HepG2 (cell line): ENCODE data around the gene DGAT2. TPM values are rescaled to one million over a fixed set of nuclear protein-coding genes. Genes with fewer than 3 reads are reported as not detected.

Source experiments
- BCL6 ChIP-seq: IDR thresholded peaks from 2 replicates; pipeline ENCODE4 v1.6.1; 2016; ENCODE audit warnings: missing genetic modification reagents, missing compliant biosample characterization
- DPF2 ChIP-seq: sonication (generic); formaldehyde crosslinking; IDR thresholded peaks from 2 replicates; pipeline ENCODE4 v1.4.0; 2020; ENCODE audit warnings: mild to moderate bottlenecking, low read depth, missing genetic modification reagents, borderline replicate concordance
- HDAC1 ChIP-seq: sonication (generic); formaldehyde crosslinking; IDR thresholded peaks from 2 replicates; pipeline ENCODE4 v1.5.1; 2020; ENCODE audit warnings: mild to moderate bottlenecking, missing genetic modification reagents
- MXD4 ChIP-seq: IDR thresholded peaks from 2 replicates; pipeline ENCODE4 v1.6.1; 2016; ENCODE audit warnings: mild to moderate bottlenecking, missing biosample characterization, missing genetic modification reagents
- NR2F2 ChIP-seq: IDR thresholded peaks from 2 replicates; pipeline ENCODE4 v1.6.1; 2012; ENCODE audit warnings: low read depth, inconsistent platforms, borderline replicate concordance
- PHF21A ChIP-seq: sonication (generic); formaldehyde crosslinking; IDR thresholded peaks from 2 replicates; pipeline ENCODE4 v1.5.0; 2020; ENCODE audit warnings: mild to moderate bottlenecking, missing genetic modification reagents
- PPARG ChIP-seq: conservative IDR thresholded peaks from 2 replicates; pipeline ENCODE4 v1.6.1; 2016; ENCODE audit warnings: missing biosample characterization, missing genetic modification reagents
- SAFB2 ChIP-seq: sonication (generic); formaldehyde crosslinking; IDR thresholded peaks from 2 replicates; pipeline ENCODE4 v1.5.1; 2020; ENCODE audit warnings: missing genetic modification reagents, low read depth, mild to moderate bottlenecking, borderline replicate concordance
- SIX1 ChIP-seq: sonication (generic); formaldehyde crosslinking; IDR thresholded peaks from 2 replicates; pipeline ENCODE4 v1.4.0; 2020; ENCODE audit warnings: missing genetic modification reagents, borderline replicate concordance
- TBX2 ChIP-seq: sonication (generic); formaldehyde crosslinking; IDR thresholded peaks from 2 replicates; pipeline ENCODE4 v1.5.0; 2020; ENCODE audit warnings: missing genetic modification reagents, mild to moderate bottlenecking, borderline replicate concordance
- YEATS4 ChIP-seq: sonication (generic); formaldehyde crosslinking; IDR thresholded peaks from 2 replicates; pipeline ENCODE4 v1.4.0; 2020; ENCODE audit warnings: missing genetic modification reagents, borderline replicate concordance
- ZFP36 ChIP-seq: fragments of 150-350 bp; IDR thresholded peaks from 2 replicates; pipeline ENCODE4 v1.6.1; 2018; ENCODE audit warnings: borderline replicate concordance, low read length, low read depth; ENCODE audit not compliant: partially characterized antibody
- ZNF549 ChIP-seq: sonication (generic); formaldehyde crosslinking; IDR thresholded peaks from 2 replicates; pipeline ENCODE4 v1.5.0; 2020; ENCODE audit warnings: missing genetic modification reagents
- ZNF850 ChIP-seq: sonication (generic); formaldehyde crosslinking; conservative IDR thresholded peaks from 2 replicates; pipeline ENCODE4 v1.9.0; 2021; ENCODE audit warnings: mild to moderate bottlenecking, missing genetic modification reagents
- ZSCAN29 ChIP-seq: sonication (generic); formaldehyde crosslinking; conservative IDR thresholded peaks from 2 replicates; pipeline ENCODE4 v1.4.0; 2020; ENCODE audit warnings: mild to moderate bottlenecking, missing genetic modification reagents
- polyA plus RNA-seq, 8 experiments: library from polyadenylated mRNA; depleted of rRNA in 3 of 8; stranded (reverse) in 7 of 8; unstranded in 1 of 8; fragments of >200 nt; fragmentation: Illumina TruSeq in 4 of 8; extraction: Trizol in 4 of 8; gene quantifications; 2 replicates each; pipeline versions ENCODE4 v1.2.1 to v1.2.3, GENCODE V29; 2011 to 2016; ENCODE audit warnings: low read depth in 4 of 8, missing spikeins in 1 of 8, mixed read lengths in 1 of 8; ENCODE audit not compliant: insufficient read depth in 1 of 8
- total RNA-seq, 5 experiments: library from RNA; depleted of rRNA; stranded (reverse); fragments of >200 nt; fragmentation: Illumina TruSeq; extraction: Trizol; gene quantifications; 2 replicates each; pipeline ENCODE4 v1.2.3, GENCODE V29; 2016; ENCODE audit warnings: low read depth in 1 of 5
- TF ChIP-seq, protein P1 (sequence below): sonication (generic); formaldehyde crosslinking; IDR thresholded peaks from 2 replicates; pipeline ENCODE4 v1.5.0; 2020; ENCODE audit warnings: mild to moderate bottlenecking, missing genetic modification reagents, borderline replicate concordance
- TF ChIP-seq, protein P2 (sequence below): sonication (generic); formaldehyde crosslinking; IDR thresholded peaks from 2 replicates; pipeline ENCODE4 v1.8.0; 2022; ENCODE audit warnings: mild to moderate bottlenecking, missing genetic modification reagents, borderline replicate concordance
- TF ChIP-seq, protein P3 (sequence below): IDR thresholded peaks from 2 replicates; pipeline ENCODE4 v1.6.1; 2012; ENCODE audit warnings: low read depth, low read length, improper control_type of control experiment
- TF ChIP-seq, protein P4 (sequence below): sonication (generic); formaldehyde crosslinking; IDR thresholded peaks from 2 replicates; pipeline ENCODE4 v1.8.1; 2023; ENCODE audit warnings: mild to moderate bottlenecking, missing genetic modification reagents

DGAT2 gene
- total and polyA plus RNA-seq, 2 of the 13 experiments (the other 11 are each of a cell fraction or from before 2014, with no cell fraction given) = 39.0 to 65.6 TPM

DNA sequence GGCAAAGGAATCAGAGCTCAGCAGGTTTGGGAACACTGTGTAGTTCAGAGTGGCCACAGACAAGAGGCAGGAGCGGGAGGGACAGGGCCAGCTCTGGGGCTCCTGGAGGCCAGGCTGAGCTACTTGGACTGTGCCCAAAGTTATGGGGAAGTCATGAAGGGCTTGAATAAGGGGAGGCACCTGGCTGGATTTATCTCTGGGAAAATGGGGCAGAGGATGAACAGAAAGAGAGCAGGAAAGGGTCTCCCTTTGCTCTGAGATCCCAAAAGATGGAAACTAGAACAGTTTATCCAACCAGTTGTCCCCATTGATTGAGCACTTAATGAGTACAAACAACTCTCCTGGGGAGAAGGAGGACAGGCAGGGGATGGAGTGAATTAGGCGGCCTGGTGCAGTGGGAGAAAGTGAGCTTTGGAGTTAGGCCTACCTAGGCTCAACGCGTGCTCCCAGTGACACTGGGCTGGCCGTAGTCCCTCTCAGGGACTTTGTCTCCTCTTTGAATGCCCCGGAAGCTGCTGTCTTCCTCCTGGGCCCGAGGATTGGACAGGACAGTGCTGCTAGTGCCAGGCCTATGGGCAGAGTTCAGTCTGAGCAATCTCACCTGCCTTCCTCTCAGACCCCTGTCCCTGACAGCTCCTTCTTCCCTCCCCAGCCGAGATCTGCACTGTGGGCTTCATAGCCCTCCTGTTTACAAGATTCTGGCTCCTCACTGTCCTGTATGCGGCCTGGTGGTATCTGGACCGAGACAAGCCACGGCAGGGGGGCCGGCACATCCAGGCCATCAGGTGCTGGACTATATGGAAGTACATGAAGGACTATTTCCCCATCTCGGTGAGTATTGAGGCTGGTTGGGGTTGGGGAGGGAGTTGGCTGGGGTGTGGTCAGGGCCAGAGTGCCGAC lies 49.0 kb upstream of the DGAT2 start (continued):
- TF ChIP-seq, protein P1, sequence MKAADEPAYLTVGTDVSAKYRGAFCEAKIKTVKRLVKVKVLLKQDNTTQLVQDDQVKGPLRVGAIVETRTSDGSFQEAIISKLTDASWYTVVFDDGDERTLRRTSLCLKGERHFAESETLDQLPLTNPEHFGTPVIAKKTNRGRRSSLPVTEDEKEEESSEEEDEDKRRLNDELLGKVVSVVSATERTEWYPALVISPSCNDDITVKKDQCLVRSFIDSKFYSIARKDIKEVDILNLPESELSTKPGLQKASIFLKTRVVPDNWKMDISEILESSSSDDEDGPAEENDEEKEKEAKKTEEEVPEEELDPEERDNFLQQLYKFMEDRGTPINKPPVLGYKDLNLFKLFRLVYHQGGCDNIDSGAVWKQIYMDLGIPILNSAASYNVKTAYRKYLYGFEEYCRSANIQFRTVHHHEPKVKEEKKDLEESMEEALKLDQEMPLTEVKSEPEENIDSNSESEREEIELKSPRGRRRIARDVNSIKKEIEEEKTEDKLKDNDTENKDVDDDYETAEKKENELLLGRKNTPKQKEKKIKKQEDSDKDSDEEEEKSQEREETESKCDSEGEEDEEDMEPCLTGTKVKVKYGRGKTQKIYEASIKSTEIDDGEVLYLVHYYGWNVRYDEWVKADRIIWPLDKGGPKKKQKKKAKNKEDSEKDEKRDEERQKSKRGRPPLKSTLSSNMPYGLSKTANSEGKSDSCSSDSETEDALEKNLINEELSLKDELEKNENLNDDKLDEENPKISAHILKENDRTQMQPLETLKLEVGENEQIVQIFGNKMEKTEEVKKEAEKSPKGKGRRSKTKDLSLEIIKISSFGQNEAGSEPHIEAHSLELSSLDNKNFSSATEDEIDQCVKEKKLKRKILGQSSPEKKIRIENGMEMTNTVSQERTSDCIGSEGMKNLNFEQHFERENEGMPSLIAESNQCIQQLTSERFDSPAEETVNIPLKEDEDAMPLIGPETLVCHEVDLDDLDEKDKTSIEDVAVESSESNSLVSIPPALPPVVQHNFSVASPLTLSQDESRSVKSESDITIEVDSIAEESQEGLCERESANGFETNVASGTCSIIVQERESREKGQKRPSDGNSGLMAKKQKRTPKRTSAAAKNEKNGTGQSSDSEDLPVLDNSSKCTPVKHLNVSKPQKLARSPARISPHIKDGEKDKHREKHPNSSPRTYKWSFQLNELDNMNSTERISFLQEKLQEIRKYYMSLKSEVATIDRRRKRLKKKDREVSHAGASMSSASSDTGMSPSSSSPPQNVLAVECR (CRISPR knock-in tag) = peak; percentile 80
- TF ChIP-seq DPF2 (CRISPR knock-in tag) = peak; percentile 12; the same call in 1 of the 2 replicates
- 0 out of 2 replicates have a peak, but pooled peaks have one; percentile 72 for TF ChIP-seq ZNF850 (CRISPR knock-in tag)
- TF ChIP-seq, protein P2, sequence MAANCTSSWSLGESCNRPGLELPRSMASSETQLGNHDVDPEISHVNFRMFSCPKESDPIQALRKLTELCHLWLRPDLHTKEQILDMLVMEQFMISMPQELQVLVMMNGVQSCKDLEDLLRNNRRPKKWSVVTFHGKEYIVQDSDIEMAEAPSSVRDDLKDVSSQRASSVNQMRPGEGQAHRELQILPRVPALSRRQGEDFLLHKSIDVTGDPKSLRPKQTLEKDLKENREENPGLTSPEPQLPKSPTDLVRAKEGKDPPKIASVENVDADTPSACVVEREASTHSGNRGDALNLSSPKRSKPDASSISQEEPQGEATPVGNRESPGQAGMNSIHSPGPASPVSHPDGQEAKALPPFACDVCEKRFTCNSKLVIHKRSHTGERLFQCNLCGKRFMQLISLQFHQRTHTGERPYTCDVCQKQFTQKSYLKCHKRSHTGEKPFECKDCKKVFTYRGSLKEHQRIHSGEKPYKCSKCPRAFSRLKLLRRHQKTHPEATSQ (CRISPR knock-in tag) = no peak
- no peak for TF ChIP-seq BCL6 (CRISPR knock-in tag)
- TF ChIP-seq SAFB2 (CRISPR knock-in tag) = peak; percentile 71; the same call in 1 of the 2 replicates
- TF ChIP-seq HDAC1 (CRISPR knock-in tag) = peak; percentile 78
- TF ChIP-seq NR2F2 = peak; percentile 29; the same call in 1 of the 2 replicates
- no peak for TF ChIP-seq TBX2
- TF ChIP-seq YEATS4 (CRISPR knock-in tag) = peak; percentile 81; the same call in 1 of the 2 replicates
- TF ChIP-seq, protein P3, sequence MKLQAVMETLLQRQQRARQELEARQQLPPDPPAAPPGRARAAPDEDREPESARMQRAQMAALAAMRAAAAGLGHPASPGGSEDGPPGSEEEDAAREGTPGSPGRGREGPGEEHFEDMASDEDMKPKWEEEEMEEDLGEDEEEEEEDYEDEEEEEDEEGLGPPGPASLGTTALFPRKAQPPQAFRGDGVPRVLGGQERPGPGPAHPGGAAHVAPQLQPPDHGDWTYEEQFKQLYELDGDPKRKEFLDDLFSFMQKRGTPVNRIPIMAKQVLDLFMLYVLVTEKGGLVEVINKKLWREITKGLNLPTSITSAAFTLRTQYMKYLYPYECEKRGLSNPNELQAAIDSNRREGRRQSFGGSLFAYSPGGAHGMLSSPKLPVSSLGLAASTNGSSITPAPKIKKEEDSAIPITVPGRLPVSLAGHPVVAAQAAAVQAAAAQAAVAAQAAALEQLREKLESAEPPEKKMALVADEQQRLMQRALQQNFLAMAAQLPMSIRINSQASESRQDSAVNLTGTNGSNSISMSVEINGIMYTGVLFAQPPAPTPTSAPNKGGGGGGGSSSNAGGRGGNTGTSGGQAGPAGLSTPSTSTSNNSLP = no peak
- TF ChIP-seq PHF21A (CRISPR knock-in tag) = peak; percentile 85
- peak; percentile 49 for TF ChIP-seq PPARG
- TF ChIP-seq, protein P4, sequence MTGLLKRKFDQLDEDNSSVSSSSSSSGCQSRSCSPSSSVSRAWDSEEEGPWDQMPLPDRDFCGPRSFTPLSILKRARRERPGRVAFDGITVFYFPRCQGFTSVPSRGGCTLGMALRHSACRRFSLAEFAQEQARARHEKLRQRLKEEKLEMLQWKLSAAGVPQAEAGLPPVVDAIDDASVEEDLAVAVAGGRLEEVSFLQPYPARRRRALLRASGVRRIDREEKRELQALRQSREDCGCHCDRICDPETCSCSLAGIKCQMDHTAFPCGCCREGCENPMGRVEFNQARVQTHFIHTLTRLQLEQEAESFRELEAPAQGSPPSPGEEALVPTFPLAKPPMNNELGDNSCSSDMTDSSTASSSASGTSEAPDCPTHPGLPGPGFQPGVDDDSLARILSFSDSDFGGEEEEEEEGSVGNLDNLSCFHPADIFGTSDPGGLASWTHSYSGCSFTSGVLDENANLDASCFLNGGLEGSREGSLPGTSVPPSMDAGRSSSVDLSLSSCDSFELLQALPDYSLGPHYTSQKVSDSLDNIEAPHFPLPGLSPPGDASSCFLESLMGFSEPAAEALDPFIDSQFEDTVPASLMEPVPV (CRISPR knock-in tag) = 0 out of 2 replicates have a peak, but pooled peaks have one; percentile 11
- TF ChIP-seq ZSCAN29 (CRISPR knock-in tag) = no peak
- TF ChIP-seq ZFP36 = no peak
- TF ChIP-seq SIX1 = no peak
- peak; percentile 52; the same call in 1 of the 2 replicates for TF ChIP-seq MXD4 (CRISPR knock-in tag)
- no peak for TF ChIP-seq ZNF549 (CRISPR knock-in tag)
